Measurements from ENCODE around the gene MAP1S. TPM values are rescaled to one million over a fixed set of nuclear protein-coding genes. Genes with fewer than 3 reads are reported as not detected.

Gene MAP1S
- total RNA-seq, 4 donors from 2014 or later: 30.2 to 159 (median 68.0) TPM

GRCh38 chr19:17716309-17716929 is 2.9 kb upstream of the MAP1S start:
- Histone ChIP-seq H3K36me3 (no peaks in the 10 kb centered on the region), H3K27me3 (no peaks in the 10 kb centered on the region), H3K4me1 (peaks cover 18 to 35% (median 34%) of the 10 kb centered on the region in 4 donors), H3K4me3 (no peak overlapping the region), H3K27ac (peak overlapping the region in 1 of 4 donors; percentile 18), H3K9me3 (no peaks in the 10 kb centered on the region)
- intact Hi-C loops (cut with DNase I; ENCODE audit: low total_unique reads): no loop called here
- in situ Hi-C loops (cut with MboI; ENCODE audit: low pct_ligation_motif_present in 1 of 4, low pct_unique_long_range_greater_than_20kb in 1 of 4, low sequenced_read_pairs in 3 of 4): loop anchor here in 1 of 4 donors (25.0 kb wide), 1 partner anchor 146 kb away; the partner anchor contains the start of genes RPL18A and SLC5A5
- TF ChIP-seq POLR2AphosphoS5 (IDR thresholded peaks at IDR 0.05): no peak
- no peak for TF ChIP-seq POLR2A (IDR thresholded peaks at IDR 0.05)
- no peak for TF ChIP-seq CTCF (IDR thresholded peaks at IDR 0.05)
- no peak for TF ChIP-seq EP300 (IDR thresholded peaks at IDR 0.05; ENCODE audit: low read depth)
- WGBS, 2 donors (ENCODE audit: low coverage in 1 of 2): 79% methylated on average over 4 of the region's 4 CpGs; no CpG with 5 or more reads in 1 of the 2 donors
- no peak for DNase-seq

- peak overlapping the region in 2 of 4 donors; percentile 72 to 86 for H3K27ac ChIP-seq
- no peak for TF ChIP-seq CTCF (IDR thresholded peaks at IDR 0.05)
- no peak for TF ChIP-seq POLR2AphosphoS5 (IDR thresholded peaks at IDR 0.05)
- no peak for TF ChIP-seq POLR2A (IDR thresholded peaks at IDR 0.05)
- TF ChIP-seq EP300 (IDR thresholded peaks at IDR 0.05; ENCODE audit: low read depth): no peak
- peaks cover 19 to 46% (median 38%) of the 10 kb centered on the region in 4 donors for H3K4me1 ChIP-seq
- H3K27me3 ChIP-seq: no peaks in the 10 kb centered on the region
- WGBS, 2 donors (ENCODE audit: low coverage in 1 of 2): 73% methylated on average over 4 of the region's 4 CpGs; no CpG with 5 or more reads in 1 of the 2 donors
- no peak for DNase-seq
- no peaks in the 10 kb centered on the region for H3K9me3 ChIP-seq
- no peaks in the 10 kb centered on the region for H3K36me3 ChIP-seq
- intact Hi-C loops (cut with DNase I; ENCODE audit: low total_unique reads) (no loop called here), in situ Hi-C loops (cut with MboI; ENCODE audit: low pct_ligation_motif_present in 1 of 4, low pct_unique_long_range_greater_than_20kb in 1 of 4, low sequenced_read_pairs in 3 of 4) (loop anchor here in 1 of 4 donors (25.0 kb wide), 1 partner anchor 144 kb away; the partner anchor contains the start of genes RPL18A and SLC5A5)
- peak overlapping the region in 1 of 4 donors; percentile 97 for H3K4me3 ChIP-seq
Observed at GRCh38 chr19:17718550-17718946, 732 bp upstream of the MAP1S start.

GRCh38 chr19:17719730-17720400 is 585 bp downstream of the MAP1S start:
- Histone ChIP-seq H3K27ac (peak overlapping the region; percentile 72 to 86 (median 82)), H3K4me3 (peak overlapping the region; percentile 75 to 97 (median 87)), H3K27me3 (no peaks in the 10 kb centered on the region), H3K36me3 (peaks cover 0 to 6% (median 0%) of the 10 kb centered on the region in 4 donors), H3K9me3 (no peaks in the 10 kb centered on the region), H3K4me1 (peaks cover 19 to 46% (median 38%) of the 10 kb centered on the region in 4 donors)
- TF ChIP-seq POLR2AphosphoS5 (IDR thresholded peaks at IDR 0.05): no peak
- TF ChIP-seq EP300 (IDR thresholded peaks at IDR 0.05; ENCODE audit: low read depth): no peak
- TF ChIP-seq CTCF (IDR thresholded peaks at IDR 0.05): no peak
- no peak for TF ChIP-seq POLR2A (IDR thresholded peaks at IDR 0.05)
- in situ Hi-C loops (cut with MboI; ENCODE audit: low pct_ligation_motif_present in 1 of 4, low pct_unique_long_range_greater_than_20kb in 1 of 4, low sequenced_read_pairs in 3 of 4): loop anchor here in 1 of 4 donors (25.0 kb wide), 1 partner anchor 142 kb away; the partner anchor contains the start of genes RPL18A and SLC5A5
- 3% methylated on average over 20 of the region's 38 CpGs; no CpG with 5 or more reads in 1 of the 2 donors for WGBS, 2 donors (ENCODE audit: low coverage in 1 of 2)
- intact Hi-C loops (cut with DNase I; ENCODE audit: low total_unique reads): no loop called here
- DNase-seq: peak; percentile 65

- TF ChIP-seq EP300 (IDR thresholded peaks at IDR 0.05; ENCODE audit: low read depth) (no peak), CTCF (IDR thresholded peaks at IDR 0.05) (no peak), POLR2A (IDR thresholded peaks at IDR 0.05) (no peak), POLR2AphosphoS5 (IDR thresholded peaks at IDR 0.05) (no peak)
- DNase-seq: no peak
- Histone ChIP-seq H3K9me3 (no peaks in the 10 kb centered on the region), H3K36me3 (peaks cover 0 to 12% (median under 1%) of the 10 kb centered on the region in 4 donors), H3K4me1 (peaks cover 19 to 46% (median 38%) of the 10 kb centered on the region in 4 donors), H3K27me3 (no peaks in the 10 kb centered on the region), H3K4me3 (peak overlapping the region; percentile 75 to 97 (median 87)), H3K27ac (peak overlapping the region in 2 of 4 donors; percentile 72 to 86)
- WGBS, 2 donors (ENCODE audit: low coverage in 1 of 2): 20 to 26% methylated on average over 1 to 7 of the region's 7 CpGs
- in situ Hi-C loops (cut with MboI; ENCODE audit: low pct_ligation_motif_present in 1 of 4, low pct_unique_long_range_greater_than_20kb in 1 of 4, low sequenced_read_pairs in 3 of 4): loop anchor here in 1 of 4 donors (25.0 kb wide), 1 partner anchor 142 kb away; the partner anchor contains the start of genes RPL18A and SLC5A5
- intact Hi-C loops (cut with DNase I; ENCODE audit: low total_unique reads): no loop called here
Observed at GRCh38 chr19:17720440-17720839, 1.2 kb downstream of the MAP1S start.

Data from transverse colon (tissue), 4 donors.